GM13976 (cell line): ENCODE results near the gene GTPBP10.

Experiments used
- DNase-seq: peaks from one replicate; pipeline ENCODE4 v3.0.0; 2012; ENCODE audit warnings: low spot score
- CTCF ChIP-seq: IDR thresholded peaks from 2 replicates; pipeline ENCODE4 v1.5.1; 2012; ENCODE audit warnings: borderline replicate concordance, mild to moderate bottlenecking; ENCODE audit not compliant: insufficient read depth; ENCODE audit errors: extremely low read depth, missing control alignments, control extremely low read depth
- in situ Hi-C: fragments of 300-500 bp; cut with MboI; formaldehyde crosslinking; loops from one replicate; pipeline ENCODE4 v1.12.0; 2022; ENCODE audit warnings: low sequenced_read_pairs, mixed read lengths, inconsistent platforms; ENCODE audit not compliant: unreplicated experiment

The GTPBP10 gene

GRCh38 chr7:90391488-90391887 lies 45.0 kb downstream of the GTPBP10 start:
- TF ChIP-seq CTCF: no peak
- no peak for DNase-seq
- in situ Hi-C loops: no loop called here

GRCh38 chr7:90396420-90396819 lies 49.9 kb downstream of the GTPBP10 start:
- no peak for DNase-seq
- in situ Hi-C loops: no loop called here
- no peak for TF ChIP-seq CTCF

- no peak for TF ChIP-seq CTCF
- in situ Hi-C loops: no loop called here
- no peak for DNase-seq
Measured at GRCh38 chr7:90401989-90402388, 55.5 kb downstream of the GTPBP10 start.

- in situ Hi-C loops: no loop called here
- DNase-seq: no peak
- no peak for TF ChIP-seq CTCF
Measured at GRCh38 chr7:90402785-90403173, 56.3 kb downstream of the GTPBP10 start.

GRCh38 chr7:90403174-90404113 lies 56.9 kb downstream of the GTPBP10 start, which contains the start of gene CLDN12:
CLDN12 (plus strand) TSS chr7:90403461; CDS start chr7:90412677, 9,216 bp downstream.
- TF ChIP-seq CTCF: no peak
- in situ Hi-C loops: no loop called here
- DNase-seq: peak; percentile 81

GRCh38 chr7:90404777-90405176 lies 58.3 kb downstream of the GTPBP10 start:
- in situ Hi-C loops: no loop called here
- DNase-seq: no peak
- TF ChIP-seq CTCF: no peak

GRCh38 chr7:90407484-90407821 lies 60.9 kb downstream of the GTPBP10 start:
- no peak for DNase-seq
- in situ Hi-C loops: no loop called here
- no peak for TF ChIP-seq CTCF
